Stimulated activated CD8-positive, alpha-beta memory T cell treated with anti-CD3 and anti-CD28 coated beads, Interleukin-7, amount 100 ng/mL, for 4 hours (primary cell): ENCODE results near the gene EHMT1.

Experiments
- DNase-seq, 2 donors: peaks; one replicate each; pipeline ENCODE4 v3.0.0-alpha.2; 2020; ENCODE audit warnings: low read depth in 2 of 2

EHMT1 gene

GRCh38 chr9:137784641-137785513, 166.1 kb downstream of the EHMT1 start:
- DNase-seq = no peak

GRCh38 chr9:137785704-137786161, 166.9 kb downstream of the EHMT1 start:
- DNase-seq = no peak

- DNase-seq = no peak
Measured at GRCh38 chr9:137786511-137786920, 167.7 kb downstream of the EHMT1 start.

GRCh38 chr9:137787381-137787780, 168.6 kb downstream of the EHMT1 start:
- DNase-seq = no peak

GRCh38 chr9:137787786-137788505, 169.1 kb downstream of the EHMT1 start:
- DNase-seq = no peak

GRCh38 chr9:137788561-137789294, 169.9 kb downstream of the EHMT1 start:
- no peak for DNase-seq

- no peak for DNase-seq
Measured at GRCh38 chr9:137789295-137789895, 170.6 kb downstream of the EHMT1 start.

- DNase-seq = no peak
Measured at GRCh38 chr9:137791947-137792346, 173.1 kb downstream of the EHMT1 start.

- no peak for DNase-seq
Measured at GRCh38 chr9:137793196-137793841, 174.5 kb downstream of the EHMT1 start.

- DNase-seq = no peak
Measured at GRCh38 chr9:137795156-137795666, 176.4 kb downstream of the EHMT1 start.

- no peak for DNase-seq
Measured at GRCh38 chr9:137797206-137798120, 178.7 kb downstream of the EHMT1 start.

- no peak for DNase-seq
Measured at GRCh38 chr9:137798142-137798541, 179.3 kb downstream of the EHMT1 start.

GRCh38 chr9:137798901-137799629, 180.3 kb downstream of the EHMT1 start:
- no peak for DNase-seq

GRCh38 chr9:137799630-137799983, 180.8 kb downstream of the EHMT1 start:
- DNase-seq = no peak

GRCh38 chr9:137800196-137801022, 181.6 kb downstream of the EHMT1 start:
- DNase-seq = no peak

- DNase-seq = no peak
Measured at GRCh38 chr9:137801023-137801319, 182.2 kb downstream of the EHMT1 start.

GRCh38 chr9:137802021-137802420, 183.2 kb downstream of the EHMT1 start:
- DNase-seq = no peak

- no peak for DNase-seq
Measured at GRCh38 chr9:137802521-137803243, 183.9 kb downstream of the EHMT1 start.
